Measurements from ENCODE around the gene RERE.
A peak's percentile ranks its signal among the peaks of the same experiment; 100 is the strongest.

RERE gene

DNA sequence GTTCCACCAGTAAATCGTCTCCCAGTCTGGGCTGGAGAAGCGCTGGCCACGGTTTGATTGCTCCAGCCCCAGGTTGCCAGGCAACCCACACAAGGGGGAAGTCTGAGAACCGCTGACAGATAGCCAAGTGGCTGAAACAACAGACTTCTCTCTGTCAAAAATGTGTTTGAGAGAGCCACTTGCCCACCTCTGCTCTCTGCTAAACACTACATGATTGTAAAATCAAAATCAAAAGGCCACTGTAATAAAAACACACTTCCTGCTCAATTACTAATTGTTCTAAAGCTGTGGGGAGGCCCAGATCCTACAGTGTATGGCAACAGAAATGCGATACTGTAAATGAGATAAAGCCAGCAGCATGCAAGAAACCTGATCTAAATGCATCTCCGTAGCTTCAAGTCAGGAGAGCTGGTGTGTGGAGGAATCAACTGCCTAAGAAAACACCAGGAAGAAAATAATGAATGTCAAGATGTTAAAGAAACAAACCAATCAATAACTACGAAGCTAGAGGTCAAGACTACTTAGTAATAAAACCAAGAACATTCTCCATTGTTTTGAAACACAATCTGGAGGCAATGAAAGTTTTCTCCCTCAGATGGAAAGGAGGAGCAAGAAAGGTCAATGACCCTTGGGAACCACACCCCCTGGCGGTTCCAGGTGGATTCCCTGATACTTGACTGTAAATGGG is 378.3 kb downstream of the RERE start:
- H3K4me3 ChIP-seq (ENCODE audit: low read length) = no peak overlapping the region
- no peak for DNase-seq (ENCODE audit: low read depth, low spot score)

DNA sequence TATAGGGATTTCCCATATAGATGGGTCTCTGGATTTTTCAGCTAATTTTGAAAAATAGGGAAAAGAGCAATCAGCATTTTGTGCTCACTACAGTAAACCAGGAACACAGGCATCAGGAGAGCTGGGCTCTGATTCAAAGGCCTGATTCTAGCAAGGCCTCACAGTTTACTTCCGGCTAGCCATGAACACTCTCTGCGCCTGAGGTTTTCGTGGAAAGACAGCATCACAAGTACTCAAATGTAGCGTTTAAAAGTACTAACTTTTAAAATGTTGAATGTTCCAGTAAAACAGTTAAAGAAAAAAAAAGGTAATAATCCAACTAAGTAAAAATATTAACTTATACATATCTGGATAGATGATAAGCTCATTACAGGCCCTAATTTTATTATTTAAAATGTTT is 379.0 kb downstream of the RERE start:
- DNase-seq (ENCODE audit: low read depth, low spot score) = no peak
- no peak overlapping the region for H3K4me3 ChIP-seq (ENCODE audit: low read length)

DNA sequence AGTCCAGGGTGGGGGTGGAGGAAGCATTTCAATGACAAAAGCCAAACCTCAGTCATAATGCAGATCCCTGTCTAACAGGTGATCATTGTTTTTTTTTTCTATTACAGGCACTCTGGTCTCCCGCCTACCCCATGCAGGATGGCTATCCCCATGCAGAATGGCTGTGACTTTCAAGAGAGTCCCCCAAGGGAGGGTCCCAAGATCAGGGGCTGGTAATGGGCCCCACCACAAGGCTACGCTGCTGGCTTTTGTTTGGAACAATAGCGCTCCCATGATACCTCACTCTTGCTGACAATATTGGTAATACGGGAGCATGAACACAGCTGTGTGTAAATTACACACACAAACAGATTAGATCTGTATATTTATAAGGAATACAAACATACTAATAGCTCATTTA is 380.1 kb downstream of the RERE start:
- no peak overlapping the region for H3K4me3 ChIP-seq (ENCODE audit: low read length)
- no peak for DNase-seq (ENCODE audit: low read depth, low spot score)

DNA sequence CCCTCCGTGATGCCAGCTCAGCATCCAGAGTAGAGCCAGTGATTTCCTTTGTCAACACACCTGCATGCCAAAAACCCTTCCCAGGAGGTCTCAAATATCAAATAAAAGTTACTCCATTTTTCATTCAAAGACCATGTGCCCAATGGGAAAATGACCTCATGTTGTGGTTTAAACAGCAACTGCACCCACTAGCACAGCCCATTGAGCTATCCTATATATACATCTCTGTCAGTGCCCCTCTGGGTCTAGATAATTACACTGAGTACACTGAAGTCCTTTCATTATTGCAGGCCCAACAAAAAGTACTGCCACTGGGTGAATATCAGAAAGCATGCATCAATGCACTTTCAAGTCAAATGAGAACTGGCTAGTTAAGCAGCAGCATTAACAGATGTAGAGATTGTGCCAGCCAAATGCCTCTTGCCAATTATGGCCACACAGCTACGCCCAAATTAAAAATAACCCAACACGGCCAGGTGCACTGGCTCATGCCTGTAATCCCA is 381.8 kb downstream of the RERE start:
- no peak overlapping the region for H3K4me3 ChIP-seq (ENCODE audit: low read length)
- DNase-seq (ENCODE audit: low read depth, low spot score) = no peak

DNA sequence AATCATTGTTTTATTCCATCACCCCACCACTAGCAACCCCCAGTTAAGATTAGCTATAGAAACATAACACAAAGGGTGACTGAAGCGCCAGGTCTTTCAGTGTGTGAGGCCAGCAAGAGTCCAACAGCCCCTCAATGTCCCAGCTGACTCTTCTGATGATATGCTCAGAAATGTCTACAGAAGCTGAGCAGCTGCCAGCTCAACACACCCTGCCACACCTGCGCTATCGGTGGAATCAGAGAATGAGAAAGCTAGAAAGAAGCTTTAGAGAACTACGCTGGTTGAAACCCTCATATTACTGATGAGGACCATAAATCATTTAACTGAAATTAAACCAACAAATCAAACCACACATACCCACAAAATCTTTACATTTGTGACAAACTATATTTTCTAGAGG is 383.3 kb downstream of the RERE start:
- no peak overlapping the region for H3K4me3 ChIP-seq (ENCODE audit: low read length)
- no peak for DNase-seq (ENCODE audit: low read depth, low spot score)

DNA sequence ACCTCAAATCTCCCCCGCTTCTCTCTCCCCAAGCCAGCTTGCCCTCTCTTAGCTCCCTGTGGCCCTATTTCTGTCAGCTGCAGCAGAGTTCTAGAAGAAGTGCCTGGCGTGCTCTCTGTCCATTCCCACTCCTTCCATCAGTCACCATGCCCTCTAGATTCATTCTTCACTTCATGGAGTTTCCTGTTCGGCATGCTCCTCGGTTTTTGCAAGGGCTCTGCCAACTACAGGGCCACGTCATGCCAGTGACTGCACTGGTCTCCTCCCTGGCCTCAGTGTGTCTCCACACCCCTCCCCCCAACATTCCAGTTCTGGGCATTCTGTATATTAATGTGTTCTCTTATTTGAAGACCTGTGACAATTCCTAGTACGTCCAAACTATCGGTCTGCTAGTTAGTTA is 385.7 kb downstream of the RERE start:
- no peak for DNase-seq (ENCODE audit: low read depth, low spot score)
- no peak overlapping the region for H3K4me3 ChIP-seq (ENCODE audit: low read length)

DNA sequence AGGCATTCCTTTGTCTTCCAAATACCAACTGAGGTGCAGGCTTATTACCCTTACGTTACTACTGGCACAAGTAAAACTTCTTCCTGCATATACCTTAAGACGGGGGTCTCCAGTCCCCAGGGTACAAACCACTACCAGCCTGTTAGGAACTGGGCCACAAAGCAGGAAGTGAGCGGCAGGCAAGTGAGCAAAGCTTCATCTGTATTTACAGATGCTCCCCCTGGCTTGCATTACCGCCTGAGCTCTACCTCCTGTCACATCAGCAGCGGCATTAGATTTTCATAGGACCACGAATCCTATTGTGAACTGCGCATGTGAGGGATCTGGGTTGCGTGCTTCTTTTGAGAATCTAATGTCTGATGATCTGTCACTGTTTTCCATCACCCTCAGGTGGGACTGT is 386.4 kb downstream of the RERE start:
- DNase-seq (ENCODE audit: low read depth, low spot score) = peak; percentile 66

DNA sequence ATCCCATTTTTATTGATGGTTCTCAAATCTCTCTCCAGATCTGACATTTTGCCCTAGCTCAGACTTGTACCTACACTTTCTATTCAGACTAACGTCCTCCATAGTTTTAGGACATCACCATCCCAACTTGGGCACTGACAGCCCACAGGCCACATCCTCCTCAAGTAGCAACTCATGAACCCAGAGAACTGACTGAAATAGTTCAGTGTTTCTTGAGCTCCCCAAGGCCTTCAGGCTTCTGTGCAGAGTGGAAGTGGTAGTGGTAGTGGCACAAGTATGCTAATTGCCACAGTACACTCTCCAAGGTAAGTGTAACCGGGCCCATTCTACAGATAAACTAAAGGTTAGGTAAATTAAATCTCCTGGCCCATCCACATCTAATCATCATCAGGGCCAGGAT is 387.0 kb downstream of the RERE start:
- peak; percentile 48 for DNase-seq (ENCODE audit: low read depth, low spot score)
- H3K4me3 ChIP-seq (ENCODE audit: low read length) = no peak overlapping the region

More for the DNA sequence above, 386.4 kb downstream of the RERE start:
- H3K4me3 ChIP-seq (ENCODE audit: low read length) = no peak overlapping the region

DNA sequence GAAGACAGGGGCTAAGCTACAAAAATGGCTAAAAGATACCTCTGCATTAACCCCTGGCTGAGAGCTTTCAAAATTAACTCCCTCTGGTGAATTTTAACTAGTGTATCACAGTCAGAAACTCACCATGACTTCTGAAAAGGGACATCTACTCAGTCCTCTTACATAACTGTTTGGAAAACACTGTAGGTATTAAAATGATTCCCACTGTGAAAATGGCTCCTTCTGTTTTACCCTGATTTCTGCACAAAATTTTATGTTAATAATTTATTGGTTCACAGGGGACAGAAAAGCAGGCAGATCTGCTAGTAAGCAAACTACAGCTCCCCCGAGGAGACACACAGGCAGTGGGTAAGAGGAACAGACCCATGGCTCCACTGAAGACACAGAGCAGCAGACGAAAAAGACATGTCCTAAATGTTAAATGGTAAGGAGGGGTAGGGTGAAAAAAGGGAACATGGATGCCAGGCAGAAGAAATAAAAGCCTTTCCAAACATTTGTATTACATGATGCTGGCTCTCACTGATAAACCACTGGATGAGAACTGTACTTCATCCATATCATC is 387.8 kb downstream of the RERE start:
- H3K4me3 ChIP-seq (ENCODE audit: low read length) = no peak overlapping the region
- no peak for DNase-seq (ENCODE audit: low read depth, low spot score)

DNA sequence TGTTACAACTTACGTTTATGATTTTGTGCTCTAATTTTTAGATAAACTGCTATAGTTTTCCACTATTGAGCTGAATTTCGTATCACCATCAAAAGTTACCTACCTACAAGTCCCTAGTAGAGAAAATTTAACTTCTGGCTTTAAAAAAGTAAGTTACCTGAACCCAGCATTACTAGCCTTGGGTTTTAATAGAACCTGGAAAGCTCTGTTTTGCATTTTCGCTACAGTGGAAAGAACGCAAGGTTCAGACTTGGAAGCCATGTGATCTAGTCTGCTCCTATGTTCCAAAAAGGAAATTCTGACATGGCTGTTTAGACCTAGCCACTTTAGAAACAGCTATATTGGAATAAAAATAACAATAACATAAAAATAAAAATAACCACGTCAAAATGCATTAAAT is 389.0 kb downstream of the RERE start:
- no peak for DNase-seq (ENCODE audit: low read depth, low spot score)
- no peak overlapping the region for H3K4me3 ChIP-seq (ENCODE audit: low read length)

DNA sequence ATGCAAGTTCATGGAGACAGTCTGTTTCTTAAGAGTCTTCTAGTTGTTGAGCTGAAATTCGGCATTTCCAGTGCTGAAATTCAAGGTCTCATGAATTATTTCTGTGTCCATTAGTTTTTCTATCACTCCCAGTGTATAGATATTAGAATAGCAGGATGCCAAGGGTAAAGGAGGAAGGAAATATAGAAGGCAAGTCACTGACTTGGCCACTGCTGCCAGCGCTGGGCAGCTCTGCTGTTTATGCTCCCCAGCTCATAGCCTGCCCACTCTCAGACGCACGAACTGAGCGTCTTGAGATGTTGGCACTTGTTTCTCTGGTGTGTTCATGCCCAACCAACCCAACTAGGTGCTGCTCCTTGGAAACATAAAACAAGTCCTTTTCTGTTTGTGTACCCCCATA is 389.5 kb downstream of the RERE start:
- no peak for DNase-seq (ENCODE audit: low read depth, low spot score)
- no peak overlapping the region for H3K4me3 ChIP-seq (ENCODE audit: low read length)

DNA sequence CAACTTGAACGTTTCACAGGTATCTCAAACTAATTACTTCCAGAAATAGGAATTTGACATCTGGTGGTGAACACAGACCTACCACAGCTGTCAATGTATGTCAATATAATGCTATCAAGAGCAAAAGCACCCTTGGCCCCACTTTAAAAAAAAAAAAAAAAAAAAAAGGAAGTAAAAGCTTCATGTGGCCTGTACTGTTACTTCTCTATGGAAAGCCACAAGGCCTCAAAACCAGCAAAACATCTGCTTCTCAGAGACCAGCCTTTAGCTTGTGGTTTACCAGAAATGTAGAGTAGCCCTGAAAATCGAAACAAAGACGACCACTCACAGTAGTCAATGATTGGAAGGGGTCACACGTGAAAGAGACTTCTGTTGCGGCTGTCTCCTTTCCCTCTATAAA is 389.9 kb downstream of the RERE start:
- DNase-seq (ENCODE audit: low read depth, low spot score) = peak; percentile 81
- no peak overlapping the region for H3K4me3 ChIP-seq (ENCODE audit: low read length)

DNA sequence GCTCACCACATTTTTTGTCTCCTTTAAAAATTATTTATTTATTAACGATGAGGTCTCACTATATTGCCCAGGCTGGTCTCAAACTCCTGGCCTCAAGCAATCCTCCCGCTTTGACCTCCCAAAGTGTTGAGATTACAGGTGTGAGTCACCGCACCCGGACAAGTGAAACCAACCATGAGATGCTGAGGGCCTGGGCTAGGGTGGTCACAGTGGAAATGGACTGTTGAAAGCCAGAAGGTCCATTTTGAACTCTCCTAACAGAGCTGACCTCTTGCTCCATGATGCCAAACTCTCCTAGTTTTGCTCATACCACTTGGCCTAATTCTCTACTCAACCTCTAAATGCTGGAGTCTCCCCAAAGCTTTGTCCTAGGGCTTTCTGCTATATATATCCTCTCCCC is 390.4 kb downstream of the RERE start:
- no peak for DNase-seq (ENCODE audit: low read depth, low spot score)
- H3K4me3 ChIP-seq (ENCODE audit: low read length) = no peak overlapping the region

DNA sequence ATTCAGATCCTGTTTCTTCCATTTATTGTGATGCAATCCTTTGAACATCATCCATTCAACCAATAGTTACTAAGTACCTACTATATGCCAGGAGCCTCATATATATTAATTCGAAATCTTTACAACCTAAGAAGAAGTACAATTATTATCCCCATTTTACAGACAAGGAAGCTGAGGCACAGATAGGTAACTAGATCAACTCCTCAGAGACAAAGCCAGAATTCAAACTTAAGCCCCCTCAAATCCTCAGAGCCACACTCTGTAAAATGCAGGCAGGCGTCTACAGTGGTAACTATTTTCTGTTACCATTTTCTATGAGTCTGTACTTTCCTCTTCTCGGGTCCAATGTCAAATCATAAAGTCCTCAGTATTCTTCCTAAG is 391.7 kb downstream of the RERE start:
- H3K4me3 ChIP-seq (ENCODE audit: low read length) = no peak overlapping the region
- DNase-seq (ENCODE audit: low read depth, low spot score) = no peak

DNA sequence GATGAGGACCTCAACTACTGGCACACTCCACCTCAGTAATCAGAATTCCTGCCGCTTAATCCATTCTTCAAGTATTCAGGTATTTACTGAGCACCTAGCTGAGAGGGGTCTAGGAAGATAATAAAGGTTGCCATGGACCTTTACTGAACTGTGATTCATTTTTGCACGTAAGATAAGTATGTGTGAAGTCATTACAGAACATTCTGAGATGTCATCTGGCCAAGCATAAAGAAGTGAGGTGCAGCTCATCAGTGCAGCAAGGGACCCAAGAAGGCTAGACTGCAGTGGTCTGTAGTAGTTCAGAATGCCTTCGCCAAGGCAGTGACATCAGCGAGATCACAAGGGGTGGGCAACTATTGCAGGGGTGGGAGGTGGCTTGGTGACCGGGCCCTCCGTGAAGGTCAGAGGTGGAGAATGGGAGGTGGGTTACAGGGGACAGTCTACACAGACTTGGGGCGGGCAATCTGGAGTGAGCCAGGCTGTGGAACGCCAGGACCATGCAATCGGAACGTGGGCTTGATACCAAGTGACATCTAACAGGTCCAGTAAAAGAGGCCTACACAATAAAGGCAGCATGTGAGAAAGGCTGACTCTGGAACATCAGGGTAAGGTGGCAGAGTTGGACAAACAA is 392.2 kb downstream of the RERE start:
- no peak for DNase-seq (ENCODE audit: low read depth, low spot score)
- no peak overlapping the region for H3K4me3 ChIP-seq (ENCODE audit: low read length)

DNA sequence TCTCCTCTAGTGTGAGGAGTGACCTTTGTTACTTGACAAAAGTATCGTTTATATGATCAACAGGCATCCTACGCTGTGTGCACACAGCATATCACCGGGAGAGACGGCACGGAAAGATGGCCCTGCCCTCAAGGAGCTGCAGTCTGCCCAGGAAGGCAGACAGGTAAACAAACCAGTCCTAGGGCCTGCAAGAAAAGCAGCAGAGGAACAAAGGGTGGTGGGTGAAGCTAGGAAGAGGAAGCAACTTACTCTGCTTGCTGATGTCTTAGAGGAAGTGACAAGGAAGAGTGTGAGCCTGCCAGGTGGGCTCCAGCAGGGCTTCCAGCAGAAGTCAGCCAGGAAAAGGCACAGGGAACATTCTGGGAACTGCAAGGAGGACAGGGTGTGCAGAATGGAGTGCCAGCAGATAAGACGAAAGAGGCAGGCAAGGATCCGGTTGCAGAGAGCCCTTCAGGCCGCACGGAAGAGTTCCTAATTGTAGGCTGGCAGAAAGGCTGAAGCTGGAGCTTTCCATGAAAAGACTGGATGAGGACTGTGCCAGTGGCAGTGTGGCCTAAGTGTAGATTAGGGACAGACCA is 392.8 kb downstream of the RERE start:
- DNase-seq (ENCODE audit: low read depth, low spot score) = peak; percentile 62
- peak overlapping the region; percentile 48 for H3K4me3 ChIP-seq (ENCODE audit: low read length)

DNA sequence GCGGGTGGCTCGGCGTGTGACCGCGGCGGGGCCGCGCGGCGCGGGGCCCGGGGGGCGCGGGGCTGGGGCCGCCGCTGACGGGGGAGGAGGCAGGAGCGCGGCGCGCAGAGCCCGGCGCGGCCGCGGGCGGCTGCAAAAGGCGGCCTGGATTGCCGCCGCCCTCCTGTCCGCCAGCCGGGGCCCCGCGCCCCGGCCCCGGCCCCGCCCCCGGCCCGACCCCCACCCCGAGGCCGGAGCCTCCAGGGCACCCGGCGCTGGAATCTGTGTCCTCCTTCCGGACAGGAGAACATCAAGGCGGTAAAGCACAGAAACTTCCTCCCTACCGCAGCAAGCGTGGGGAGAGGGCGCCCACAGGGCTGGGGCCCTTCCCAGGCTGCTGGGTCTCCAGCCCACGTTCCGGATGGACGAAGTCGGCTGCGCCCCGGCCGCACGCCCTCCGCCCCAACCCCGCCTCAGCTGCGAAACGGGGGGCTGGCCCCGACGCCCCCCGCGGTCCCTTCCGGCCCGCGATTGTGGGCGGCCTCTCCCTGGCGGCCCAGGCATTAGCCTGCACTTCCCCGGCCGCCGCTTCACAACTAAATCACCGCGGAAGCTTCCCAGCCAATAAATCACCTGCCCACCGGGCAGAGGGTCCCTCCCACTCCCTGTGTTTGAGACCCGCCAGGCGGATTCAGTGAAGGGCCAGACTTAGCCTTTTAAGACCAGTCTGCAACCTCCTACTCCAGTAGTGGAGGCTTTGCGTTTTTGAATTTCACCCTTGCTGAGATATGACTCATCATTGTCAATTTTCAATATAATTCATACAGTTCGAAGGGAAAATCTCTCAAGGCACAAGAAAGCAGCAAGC is 393.5 kb downstream of the RERE start:
- DNase-seq (ENCODE audit: low read depth, low spot score) = no peak
- peak overlapping the region; percentile 50 for H3K4me3 ChIP-seq (ENCODE audit: low read length)

DNA sequence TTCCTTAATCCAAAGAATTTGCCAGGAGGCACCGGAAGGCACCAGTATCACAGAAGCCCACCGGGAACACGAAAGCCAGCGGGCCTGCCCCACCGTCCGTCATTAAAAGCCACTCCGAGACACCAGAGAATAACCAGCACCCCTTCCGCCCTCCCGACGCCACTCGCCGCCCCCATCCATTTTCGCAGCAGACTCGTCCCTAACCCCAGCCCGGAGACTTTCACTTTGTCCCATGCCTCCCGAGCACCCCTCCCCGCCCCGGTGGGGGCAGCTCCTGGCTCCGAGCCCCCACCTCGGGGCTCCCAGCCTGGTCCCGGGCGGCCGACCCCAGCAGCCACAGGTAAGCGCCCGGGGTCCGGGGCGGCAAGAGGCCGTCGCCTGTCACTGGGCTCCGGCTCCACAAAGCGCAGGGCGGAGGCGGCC is 394.2 kb downstream of the RERE start:
- DNase-seq (ENCODE audit: low read depth, low spot score) = no peak
- H3K4me3 ChIP-seq (ENCODE audit: low read length) = peak overlapping the region; percentile 50

DNA sequence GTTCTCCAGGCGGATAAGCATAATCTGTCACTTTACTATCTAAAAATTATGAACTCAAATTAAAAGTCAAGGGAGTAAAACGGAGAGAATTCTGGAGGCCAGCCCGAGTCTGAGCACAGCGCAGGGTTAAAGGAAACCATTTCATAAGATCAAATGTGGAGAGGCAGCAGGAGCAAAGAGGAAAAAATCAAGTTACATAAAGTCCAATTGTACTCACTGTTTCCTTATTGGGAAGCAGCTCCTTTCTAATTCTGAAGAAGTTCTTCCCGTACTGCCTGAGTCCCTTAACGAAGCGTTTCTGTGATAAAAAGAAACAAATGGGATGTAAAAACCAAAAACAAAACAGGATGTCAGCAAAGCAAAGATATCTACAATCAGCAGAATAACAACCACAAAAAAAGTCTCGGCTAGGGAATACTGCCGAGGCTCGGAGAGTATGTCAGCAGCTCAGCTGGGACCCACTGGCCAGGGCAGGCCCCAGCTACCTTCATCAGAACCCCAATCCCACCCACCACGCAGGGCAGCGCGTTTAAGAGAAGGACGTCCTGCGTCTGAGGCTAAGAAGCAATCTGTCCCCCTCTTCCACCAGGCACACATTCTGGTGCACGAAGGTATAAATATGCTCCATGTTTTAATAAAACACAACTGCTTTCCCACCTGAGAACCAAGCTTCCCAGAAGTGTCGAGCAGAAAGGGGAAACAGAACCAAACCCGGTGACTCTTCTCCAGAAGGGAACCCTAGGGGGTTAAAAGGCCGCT is 394.8 kb downstream of the RERE start:
- peak overlapping the region; percentile 50 for H3K4me3 ChIP-seq (ENCODE audit: low read length)
- no peak for DNase-seq (ENCODE audit: low read depth, low spot score)
